ENCODE results near the gene ADAP2.
"Not testable (repeated sequence)": the region's sequence is repeated elsewhere in the genome, so short reads cannot be mapped to it uniquely, and the experiment has no call there.

Gene ADAP2

GRCh38 chr17:30975042-30975820 lies 53.5 kb downstream of the ADAP2 start:
- no peak for DNase-seq

- not testable (repeated sequence) for DNase-seq
These were observed 58.2 kb downstream of the ADAP2 start for GRCh38 chr17:30979919-30980318.

- no peak for DNase-seq
These were observed 60.1 kb downstream of the ADAP2 start for GRCh38 chr17:30981531-30982519.

- no peak for DNase-seq
These were observed 61.1 kb downstream of the ADAP2 start for GRCh38 chr17:30982855-30983254.

- DNase-seq: no peak
These were observed 68.7 kb downstream of the ADAP2 start for GRCh38 chr17:30990458-30990857.

- DNase-seq: no peak
These were observed 70.8 kb downstream of the ADAP2 start for GRCh38 chr17:30992551-30992950.

GRCh38 chr17:30995347-30995746 lies 73.6 kb downstream of the ADAP2 start:
- DNase-seq: no peak

- DNase-seq: no peak
These were observed 74.7 kb downstream of the ADAP2 start for GRCh38 chr17:30996486-30996885.

GRCh38 chr17:30997270-30997669 lies 75.5 kb downstream of the ADAP2 start:
- DNase-seq: no peak

GRCh38 chr17:30997842-30998241 lies 76.1 kb downstream of the ADAP2 start:
- DNase-seq: no peak

- no peak for DNase-seq
These were observed 80.3 kb downstream of the ADAP2 start for GRCh38 chr17:31002047-31002446.

GRCh38 chr17:31003225-31003866 lies 81.6 kb downstream of the ADAP2 start:
- no peak for DNase-seq

GRCh38 chr17:31004160-31004559 lies 82.4 kb downstream of the ADAP2 start:
- no peak for DNase-seq

- DNase-seq: no peak
These were observed 86.1 kb downstream of the ADAP2 start for GRCh38 chr17:31007695-31008373.

- no peak for DNase-seq
These were observed 86.8 kb downstream of the ADAP2 start for GRCh38 chr17:31008374-31009041.
